ENCODE results near the gene MMP26.
"Not testable (repeated sequence)": the region's sequence is repeated elsewhere in the genome, so short reads cannot be mapped to it uniquely, and the experiment has no call there.

MMP26 gene

DNA sequence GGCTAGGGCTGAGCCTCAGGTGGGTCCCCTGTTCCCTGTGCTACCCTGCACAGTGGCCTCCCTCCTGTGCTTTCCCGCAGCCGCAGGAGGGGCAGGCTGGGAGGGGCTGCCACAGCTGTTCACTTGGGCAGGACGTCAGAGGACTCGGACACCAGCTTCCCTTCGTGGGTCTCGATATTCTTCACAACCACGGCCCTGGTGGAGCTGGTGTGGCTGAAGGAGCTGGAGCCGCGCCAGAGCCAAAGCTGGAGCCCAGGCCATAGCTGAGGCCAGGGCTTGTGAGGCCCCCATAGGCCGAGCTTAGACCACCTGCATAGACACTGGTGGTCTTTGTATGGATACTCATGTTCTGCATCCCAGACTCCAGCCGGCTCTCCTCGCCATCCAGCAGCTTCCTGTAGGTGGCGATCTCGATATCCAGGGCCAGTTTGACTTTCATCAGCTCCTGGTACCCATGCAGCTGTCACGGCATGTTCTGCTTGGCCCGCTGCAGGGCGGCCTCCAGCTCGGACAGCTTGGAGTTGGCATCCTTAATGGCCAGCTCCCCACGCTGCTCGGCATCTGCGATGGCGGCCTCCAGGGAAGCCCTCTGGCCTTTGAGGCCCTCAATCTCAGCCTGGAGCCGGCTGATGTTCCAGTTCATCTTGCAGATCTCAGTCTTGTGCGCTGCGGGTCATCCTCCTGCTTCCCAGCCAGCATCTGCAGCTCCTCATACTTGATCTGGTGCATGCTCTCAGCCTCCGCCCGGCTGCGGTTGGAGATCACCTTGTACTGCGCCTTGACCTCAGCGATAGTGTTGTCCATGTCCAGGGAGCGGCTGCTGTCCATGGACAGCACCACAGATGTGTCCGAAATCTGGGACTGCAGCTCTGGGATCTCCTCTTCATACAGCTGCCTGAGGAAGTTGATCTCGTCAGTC lies 18.3 kb downstream of the MMP26 start:
- DNase-seq (ENCODE audit: low read depth): not testable (repeated sequence)

DNA sequence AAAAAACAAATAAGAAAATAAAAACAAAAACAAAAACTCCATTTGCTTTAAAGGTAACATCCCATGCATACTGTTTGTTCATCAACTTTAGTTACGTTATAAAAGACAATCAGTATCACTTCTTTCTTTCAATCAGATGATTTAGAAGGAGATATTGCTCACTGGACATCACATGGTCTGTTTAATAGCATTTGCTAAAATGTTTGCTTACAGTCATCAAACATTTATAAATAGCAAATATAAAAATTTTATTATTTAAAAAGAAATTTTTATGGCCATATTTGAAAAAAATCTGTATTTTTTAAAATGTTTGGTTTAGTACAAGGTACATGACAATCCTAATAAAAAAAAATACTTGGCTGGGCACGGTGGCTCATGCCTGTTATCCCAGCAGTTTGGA lies 22.6 kb downstream of the MMP26 start:
- no peak for DNase-seq (ENCODE audit: low read depth)

DNA sequence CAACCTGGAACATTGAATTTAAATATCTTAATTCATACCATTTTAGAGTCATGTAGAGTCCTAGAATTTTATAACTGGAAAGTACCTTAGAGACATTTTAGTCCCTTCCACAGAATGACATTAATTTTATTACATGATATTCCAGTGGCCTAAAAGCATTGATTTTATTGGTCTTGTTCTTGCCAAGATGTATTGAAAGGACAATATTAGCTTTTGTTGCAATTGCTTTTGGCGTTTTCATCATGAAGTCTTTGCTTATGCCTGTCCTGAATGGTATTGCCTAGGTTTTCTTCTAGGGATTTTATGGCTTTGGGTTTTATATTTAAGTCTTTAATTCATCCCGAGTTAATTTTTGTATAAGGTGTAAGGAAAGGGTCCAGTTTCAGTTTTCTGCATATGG lies 36.2 kb downstream of the MMP26 start:
- DNase-seq (ENCODE audit: low read depth): no peak

DNA sequence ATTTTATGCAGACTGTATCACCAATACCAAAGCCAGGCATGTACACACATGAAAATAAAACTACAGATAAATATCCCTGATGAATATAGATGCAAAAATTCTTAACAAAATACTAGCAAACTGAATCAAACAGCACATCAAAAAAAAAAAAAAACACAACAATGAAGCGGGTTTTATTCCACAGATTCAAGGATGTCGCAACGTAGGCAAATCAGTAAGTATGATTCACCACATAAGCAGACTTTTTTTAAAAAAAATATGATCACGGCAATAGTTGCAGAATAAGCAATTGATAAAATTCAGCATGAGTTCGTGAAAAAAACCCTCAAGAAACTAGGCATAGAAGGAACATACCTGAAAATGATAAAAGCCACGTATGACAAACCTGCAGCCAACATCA lies 43.9 kb downstream of the MMP26 start:
- no peak for DNase-seq (ENCODE audit: low read depth)

DNA sequence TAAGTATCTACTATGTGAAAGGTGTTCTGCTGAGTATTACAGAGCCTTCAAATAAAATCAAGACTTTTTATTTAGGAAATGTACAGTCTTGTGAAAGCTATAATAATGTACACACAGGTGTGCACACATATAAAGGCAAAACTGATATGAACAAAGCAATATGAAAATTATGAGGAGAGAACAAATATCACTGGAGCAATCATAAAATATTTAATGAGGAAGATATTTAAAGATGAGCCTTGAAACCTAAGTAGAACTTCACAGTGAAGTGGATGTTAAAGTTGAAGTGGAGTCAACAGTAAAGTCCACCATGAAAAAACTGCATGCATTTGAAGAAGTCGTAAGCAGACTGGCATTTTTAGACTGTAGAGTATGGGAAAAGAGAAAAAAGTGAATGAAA lies 46.6 kb downstream of the MMP26 start:
- no peak for DNase-seq (ENCODE audit: low read depth)

Data from non-pigmented ciliary epithelial cell (primary cell).